ENCODE data around the gene LILRB3.
"Not testable (repeated sequence)": the region's sequence is repeated elsewhere in the genome, so short reads cannot be mapped to it uniquely, and the experiment has no call there.

Gene LILRB3

DNA sequence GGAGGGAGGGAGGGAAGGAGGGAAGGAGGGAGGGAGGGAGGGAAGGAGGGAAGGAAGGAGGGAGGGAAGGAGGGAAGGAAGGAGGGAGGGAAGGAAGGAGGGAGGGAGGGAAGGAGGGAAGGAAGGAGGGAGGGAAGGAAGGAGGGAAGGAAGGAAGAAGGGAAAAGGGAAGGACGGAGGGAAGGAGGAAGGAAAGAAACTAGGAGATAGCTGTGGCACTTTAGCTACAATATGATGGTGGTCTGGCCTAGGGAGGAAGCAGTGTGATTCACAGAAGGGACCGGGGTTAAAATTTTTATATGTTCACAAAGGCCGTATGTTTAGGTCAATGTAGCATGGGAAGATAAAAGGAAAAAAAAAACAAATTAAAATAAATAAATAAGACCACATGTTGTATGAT, 40.9 kb downstream of the LILRB3 start:
- not testable (repeated sequence) for H3K27me3 Mint-ChIP-seq; H3K4me3 Mint-ChIP-seq; ATAC-seq (ENCODE audit: low read depth); H3K27ac Mint-ChIP-seq; H3K9me3 Mint-ChIP-seq; DNase-seq (ENCODE audit: low spot score in 2 of 2); H3K36me3 Mint-ChIP-seq; H3K4me1 Mint-ChIP-seq

DNA sequence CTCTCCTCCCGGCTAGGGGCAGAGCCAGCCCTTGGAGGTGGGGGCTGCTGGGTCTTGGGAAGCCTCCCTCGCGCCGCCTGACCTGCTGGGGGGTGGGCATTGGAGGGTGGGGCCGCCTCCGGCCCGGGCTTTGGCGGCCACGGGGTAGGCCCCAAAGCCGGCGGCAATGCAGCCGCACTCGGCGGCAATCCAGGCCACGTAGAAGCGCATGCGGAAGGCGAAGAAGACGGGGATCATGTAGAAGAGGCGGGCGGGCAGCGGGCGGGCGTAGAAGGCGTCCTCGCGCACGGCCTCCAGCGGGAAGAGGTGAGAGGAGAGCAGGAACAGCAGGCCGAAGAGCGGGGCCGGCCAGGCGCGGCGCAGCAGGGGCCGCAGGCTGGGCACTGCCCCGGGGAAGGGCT, 42.1 kb downstream of the LILRB3 start:
- ATAC-seq (ENCODE audit: low read depth) (no peak), DNase-seq (ENCODE audit: low spot score in 2 of 2) (no peak)
- Mint-ChIP-seq H3K4me3 (no peak overlapping the region), H3K4me1 (peaks cover 4% of the 10 kb centered on the region), H3K27me3 (no peaks in the 10 kb centered on the region), H3K27ac (no peak overlapping the region), H3K9me3 (no peaks in the 10 kb centered on the region), H3K36me3 (peaks cover 7% of the 10 kb centered on the region)

GRCh38 chr19:54179921-54180461, 42.8 kb downstream of the LILRB3 start:
- Mint-ChIP-seq H3K4me1 (peaks cover 4% of the 10 kb centered on the region), H3K27me3 (no peaks in the 10 kb centered on the region), H3K27ac (no peak overlapping the region), H3K36me3 (peaks cover 6% of the 10 kb centered on the region), H3K4me3 (no peak overlapping the region), H3K9me3 (no peaks in the 10 kb centered on the region)
- ATAC-seq (ENCODE audit: low read depth) (peak; percentile 45), DNase-seq (ENCODE audit: low spot score in 2 of 2) (no peak)

DNA sequence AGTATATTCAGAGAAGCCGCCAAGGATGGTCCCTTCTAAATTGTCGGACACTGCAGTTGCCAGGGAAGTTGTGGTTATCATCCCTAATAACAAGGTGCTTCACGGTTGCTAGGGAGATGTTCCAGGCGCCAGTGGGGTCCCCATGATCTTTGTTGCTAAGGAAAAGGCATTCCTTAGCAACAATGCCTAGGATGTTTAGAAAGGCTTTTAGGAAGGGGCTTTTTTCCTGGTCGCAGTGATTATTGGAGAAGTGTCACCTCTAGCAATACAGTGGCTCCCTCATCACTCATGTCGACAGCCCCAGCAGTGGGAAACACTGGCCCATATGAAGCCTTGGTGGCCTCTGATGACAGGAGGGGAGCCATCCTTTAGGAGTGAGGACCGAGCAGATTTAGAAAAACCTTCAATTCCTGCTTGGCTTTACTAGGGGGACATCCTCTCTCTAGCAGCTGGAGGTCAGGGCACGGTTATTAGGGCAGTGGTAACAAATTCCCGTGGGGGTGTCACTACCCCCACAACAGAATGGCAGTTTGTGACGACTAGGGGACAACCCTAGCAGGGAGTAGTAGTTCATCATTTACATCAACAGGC, 43.5 kb downstream of the LILRB3 start:
- Mint-ChIP-seq H3K9me3 (no peaks in the 10 kb centered on the region), H3K27me3 (no peaks in the 10 kb centered on the region), H3K27ac (no peak overlapping the region), H3K4me3 (no peak overlapping the region), H3K36me3 (peaks cover 6% of the 10 kb centered on the region), H3K4me1 (peaks cover 7% of the 10 kb centered on the region)
- ATAC-seq (ENCODE audit: low read depth), result no peak
- DNase-seq (ENCODE audit: low spot score in 2 of 2), result no peak

- ATAC-seq (ENCODE audit: low read depth) (peak; percentile 92), DNase-seq (ENCODE audit: low spot score in 2 of 2) (no peak)
- no peak overlapping the region for H3K4me3 Mint-ChIP-seq
- no peaks in the 10 kb centered on the region for H3K9me3 Mint-ChIP-seq
- H3K27ac Mint-ChIP-seq, result no peak overlapping the region
- H3K27me3 Mint-ChIP-seq, result no peaks in the 10 kb centered on the region
- H3K36me3 Mint-ChIP-seq, result peaks cover 4% of the 10 kb centered on the region
- H3K4me1 Mint-ChIP-seq, result peaks cover 7% of the 10 kb centered on the region
Observed at GRCh38 chr19:54178581-54179261, 44.1 kb downstream of the LILRB3 start.

GRCh38 chr19:54173951-54174834, 48.6 kb downstream of the LILRB3 start:
- H3K27me3 Mint-ChIP-seq, result no peaks in the 10 kb centered on the region
- peaks cover 9% of the 10 kb centered on the region for H3K4me1 Mint-ChIP-seq
- H3K4me3 Mint-ChIP-seq, result no peak overlapping the region
- DNase-seq (ENCODE audit: low spot score in 2 of 2) (no peak), ATAC-seq (ENCODE audit: low read depth) (no peak)
- H3K9me3 Mint-ChIP-seq, result no peaks in the 10 kb centered on the region
- H3K27ac Mint-ChIP-seq, result no peak overlapping the region
- H3K36me3 Mint-ChIP-seq, result no peaks in the 10 kb centered on the region

DNA sequence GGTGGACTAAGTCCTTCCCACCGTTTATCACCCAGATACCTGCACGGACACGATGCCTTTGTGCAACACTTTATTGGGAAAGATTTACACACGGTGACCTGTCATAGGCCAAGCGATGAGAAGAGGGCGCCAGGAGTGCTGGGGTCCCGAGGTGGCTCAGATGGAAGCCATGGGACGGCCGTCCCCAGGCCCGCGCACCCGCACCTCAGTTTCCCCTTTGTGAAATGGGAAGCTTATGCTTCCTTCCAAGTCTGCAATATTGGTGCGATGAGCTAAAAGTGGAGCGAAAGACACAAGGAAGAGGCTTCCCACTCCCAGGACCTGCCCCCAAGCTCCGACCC, 49.5 kb downstream of the LILRB3 start:
- ATAC-seq (ENCODE audit: low read depth) (no peak), DNase-seq (ENCODE audit: low spot score in 2 of 2) (no peak)
- H3K36me3 Mint-ChIP-seq, result no peaks in the 10 kb centered on the region
- H3K27ac Mint-ChIP-seq, result no peak overlapping the region
- no peaks in the 10 kb centered on the region for H3K9me3 Mint-ChIP-seq
- H3K4me1 Mint-ChIP-seq, result peaks cover 10% of the 10 kb centered on the region
- H3K4me3 Mint-ChIP-seq, result no peak overlapping the region
- H3K27me3 Mint-ChIP-seq, result no peaks in the 10 kb centered on the region

DNA sequence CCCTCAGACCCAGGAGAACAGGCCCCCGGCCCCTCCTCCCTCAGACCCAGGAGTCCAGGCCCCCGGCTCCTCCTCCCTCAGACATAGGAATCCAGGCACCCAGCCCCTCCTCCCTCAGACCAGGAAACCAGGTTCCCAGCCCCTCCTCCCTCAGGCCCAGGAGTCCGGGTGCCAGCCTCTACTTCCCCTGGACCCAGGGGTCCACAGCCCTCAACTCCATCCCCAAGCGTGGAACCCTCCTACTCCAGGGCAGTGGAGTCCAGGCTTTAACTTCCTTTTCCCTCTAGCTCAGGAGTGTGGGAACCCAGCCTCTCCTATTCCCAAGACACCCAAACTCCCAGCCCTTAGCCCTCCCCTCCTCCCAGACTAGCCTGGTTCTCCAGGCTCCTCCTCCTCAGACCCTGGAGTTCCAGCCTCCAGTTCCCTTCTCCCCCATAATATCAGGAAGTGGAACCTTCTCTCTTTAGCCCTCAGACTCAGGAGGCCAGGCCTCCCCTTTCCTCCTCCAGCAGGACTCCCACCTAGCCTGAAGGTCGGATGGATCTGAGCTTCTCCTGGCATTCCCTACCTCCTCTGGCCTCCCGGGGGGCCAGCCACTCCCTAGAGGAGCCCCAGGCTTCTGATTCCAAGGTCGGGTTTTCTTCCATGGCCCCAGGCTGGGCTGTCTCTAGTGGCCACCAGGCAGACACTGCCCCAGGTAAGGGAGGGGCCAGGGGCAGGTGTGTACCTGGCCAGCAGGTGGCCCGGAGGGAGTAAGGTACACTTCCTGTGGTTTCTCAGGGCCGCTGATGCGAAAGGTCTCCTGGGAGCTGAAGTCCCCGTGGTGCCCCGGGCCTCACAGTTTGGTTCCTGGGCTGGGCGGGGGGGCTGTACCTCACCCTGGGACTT, 50.1 kb downstream of the LILRB3 start, which contains the start of gene TMC4:
Gene TMC4, minus strand, starts transcription at position 690 of the 888 bp plus-strand sequence. Its CDS starts 43 bp downstream, at position 647.
- ATAC-seq (ENCODE audit: low read depth) (peak; percentile 81), DNase-seq (ENCODE audit: low spot score in 2 of 2) (no peak)
- H3K9me3 Mint-ChIP-seq, result no peaks in the 10 kb centered on the region
- H3K27me3 Mint-ChIP-seq, result no peaks in the 10 kb centered on the region
- H3K4me1 Mint-ChIP-seq, result peaks cover 14% of the 10 kb centered on the region
- H3K27ac Mint-ChIP-seq, result no peak within 1 kb of the TSS
- H3K36me3 Mint-ChIP-seq, result no peaks in the 10 kb centered on the region
- no peak within 1 kb of the TSS for H3K4me3 Mint-ChIP-seq

- DNase-seq (ENCODE audit: low spot score in 2 of 2); H3K27me3 Mint-ChIP-seq; ATAC-seq (ENCODE audit: low read depth); H3K9me3 Mint-ChIP-seq; H3K36me3 Mint-ChIP-seq; H3K4me3 Mint-ChIP-seq; H3K27ac Mint-ChIP-seq: not testable (repeated sequence)
- peaks cover 14% of the 10 kb centered on the region for H3K4me1 Mint-ChIP-seq
Observed at GRCh38 chr19:54171736-54172431, 50.9 kb downstream of the LILRB3 start.

GRCh38 chr19:54169149-54169740, 53.6 kb downstream of the LILRB3 start:
- Mint-ChIP-seq H3K27me3 (peaks cover 6% of the 10 kb centered on the region), H3K9me3 (no peaks in the 10 kb centered on the region), H3K36me3 (no peaks in the 10 kb centered on the region), H3K4me1 (peaks cover 12% of the 10 kb centered on the region), H3K4me3 (no peak overlapping the region), H3K27ac (no peak overlapping the region)
- ATAC-seq (ENCODE audit: low read depth) (no peak), DNase-seq (ENCODE audit: low spot score in 2 of 2) (no peak)

GRCh38 chr19:54168174-54168917, 54.5 kb downstream of the LILRB3 start:
- no peak overlapping the region for H3K27ac Mint-ChIP-seq
- ATAC-seq (ENCODE audit: low read depth) (peak; percentile 81), DNase-seq (ENCODE audit: low spot score in 2 of 2) (peak; percentile 84 to 94)
- H3K9me3 Mint-ChIP-seq, result no peaks in the 10 kb centered on the region
- peaks cover 8% of the 10 kb centered on the region for H3K27me3 Mint-ChIP-seq
- peaks cover 14% of the 10 kb centered on the region for H3K4me1 Mint-ChIP-seq
- H3K36me3 Mint-ChIP-seq, result no peaks in the 10 kb centered on the region
- H3K4me3 Mint-ChIP-seq, result no peak overlapping the region
